CD14-positive monocyte (primary cell): ENCODE measurements around the gene FAM83G. TPM values are rescaled to one million over a fixed set of nuclear protein-coding genes. Genes with fewer than 3 reads are reported as not detected.

Source experiments
- DNase-seq, 3 donors: peaks; one replicate each; pipeline ENCODE4 v3.0.0-alpha.2; 2011 to 2022
- H2AFZ ChIP-seq: 2 replicates; pipeline ENCODE4 v1.6.0; 2012; ENCODE audit warnings: mild to moderate bottlenecking, low read depth, low read length, inconsistent platforms; ENCODE audit not compliant: insufficient read depth, poor library complexity, severe bottlenecking
- H3K27ac ChIP-seq, 2 donors: 1 replicate in 1 of 2; 2 replicates in 1 of 2; pipeline ENCODE4 v1.5.1; 2012 to 2013; ENCODE audit warnings: low read length in 2 of 2, control low read depth in 1 of 2, inconsistent platforms in 1 of 2, low read depth in 1 of 2, mild to moderate bottlenecking in 1 of 2
- H3K27me3 ChIP-seq, 2 donors: one replicate each; pipeline versions ENCODE4 v1.6.0 to v1.6.1; 2011 to 2013; ENCODE audit warnings: low read length in 2 of 2; ENCODE audit not compliant: control insufficient read depth in 2 of 2, insufficient read depth in 2 of 2
- H3K36me3 ChIP-seq, 2 donors: replicated peaks in 1 of 2; 1 replicate in 1 of 2; 2 replicates in 1 of 2; pipeline versions ENCODE4 v1.5.1 to v1.6.1; 2012 to 2013; ENCODE audit warnings: low read length in 2 of 2, control low read depth in 1 of 2, inconsistent platforms in 1 of 2, mild to moderate bottlenecking in 1 of 2; ENCODE audit not compliant: insufficient read depth in 2 of 2, control insufficient read depth in 1 of 2
- H3K4me1 ChIP-seq, 2 donors: 1 replicate in 1 of 2; 2 replicates in 1 of 2; pipeline versions ENCODE4 v1.5.1 to v1.6.1; 2012 to 2013; ENCODE audit warnings: low read length in 2 of 2, control low read depth in 1 of 2, inconsistent platforms in 1 of 2, mild to moderate bottlenecking in 1 of 2, moderate library complexity in 1 of 2; ENCODE audit not compliant: insufficient read depth in 2 of 2, control insufficient read depth in 1 of 2
- H3K4me2 ChIP-seq: replicated peaks from 2 replicates; pipeline ENCODE3; 2012; ENCODE audit warnings: low read length, moderate library complexity, mild to moderate bottlenecking; ENCODE audit not compliant: poor library complexity, severe bottlenecking; ENCODE audit errors: extremely low read depth
- H3K4me3 ChIP-seq, 3 experiments: fragments of 200-600 bp in 1 of 3; sonication (generic) in 1 of 3; replicated peaks in 1 of 3; 1 replicate in 2 of 3; 2 replicates in 1 of 3; pipeline ENCODE4 v1.5.1; 2011 to 2013; ENCODE audit warnings: low read length in 3 of 3, mild to moderate bottlenecking in 3 of 3, control low read depth in 2 of 3, low read depth in 2 of 3, inconsistent platforms in 1 of 3, moderate library complexity in 1 of 3
- H3K79me2 ChIP-seq: 2 replicates; pipeline ENCODE4 v1.6.0; 2012; ENCODE audit warnings: mild to moderate bottlenecking, control low read depth, inconsistent platforms, low read length, moderate library complexity; ENCODE audit not compliant: insufficient read depth
- H3K9ac ChIP-seq: 2 replicates; pipeline ENCODE4 v1.6.0; 2017; ENCODE audit warnings: low read length, mild to moderate bottlenecking; ENCODE audit not compliant: insufficient read depth, poor library complexity, severe bottlenecking
- H3K9me3 ChIP-seq, 2 donors: replicated peaks in 1 of 2; 1 replicate in 1 of 2; 2 replicates in 1 of 2; pipeline versions ENCODE4 v1.5.1 to v1.6.1; 2012 to 2013; ENCODE audit warnings: low read length in 2 of 2, control low read depth in 1 of 2; ENCODE audit not compliant: control insufficient read depth in 1 of 2, insufficient read depth in 1 of 2
- H4K20me1 ChIP-seq: 2 replicates; pipeline ENCODE4 v1.6.0; 2012; ENCODE audit warnings: mild to moderate bottlenecking, low read length, control low read depth, moderate library complexity; ENCODE audit not compliant: insufficient read depth
- H3K27ac Mint-ChIP-seq, 7 donors: one replicate each; pipeline ENCODE4 v1.8.0; 2020; ENCODE audit warnings: mild to moderate bottlenecking in 7 of 7, mixed read lengths in 7 of 7, moderate library complexity in 6 of 7, inconsistent platforms in 2 of 7
- H3K27me3 Mint-ChIP-seq, 3 donors: one replicate each; pipeline ENCODE4 v1.8.0; 2021 to 2022; ENCODE audit warnings: low read depth in 3 of 3, mild to moderate bottlenecking in 3 of 3, mixed read lengths in 3 of 3, moderate library complexity in 3 of 3, inconsistent platforms in 1 of 3
- H3K36me3 Mint-ChIP-seq, 2 donors: one replicate each; pipeline ENCODE4 v1.8.0; 2020; ENCODE audit warnings: mixed read lengths in 2 of 2, inconsistent platforms in 1 of 2, mild to moderate bottlenecking in 1 of 2
- H3K4me1 Mint-ChIP-seq: one replicate; pipeline ENCODE4 v1.8.0; 2020; ENCODE audit warnings: mild to moderate bottlenecking, mixed read lengths
- H3K4me3 Mint-ChIP-seq, 2 donors: one replicate each; pipeline ENCODE4 v1.8.0; 2020; ENCODE audit warnings: mild to moderate bottlenecking in 2 of 2, mixed read lengths in 2 of 2, moderate library complexity in 1 of 2
- H3K9me3 Mint-ChIP-seq, 7 donors: one replicate each; pipeline ENCODE4 v1.8.0; 2020 to 2022; ENCODE audit warnings: mixed read lengths in 7 of 7, mild to moderate bottlenecking in 6 of 7, moderate library complexity in 6 of 7, inconsistent platforms in 2 of 7
- CTCF ChIP-seq: fragments of 200-600 bp; IDR thresholded peaks from one replicate; pipeline ENCODE4 v1.8.0; 2022; ENCODE audit warnings: antibody characterized with exemption, mild to moderate bottlenecking
- WGBS: methylation state at CpG from one replicate; pipeline ENCODE4 v1.1.5; 2013; ENCODE audit warnings: missing lambda C conversion rate; ENCODE audit not compliant: insufficient coverage; 5-methylcytosine and 5-hydroxymethylcytosine counted together
- intact Hi-C, 2 donors: fragments of 100-400 bp; cut with micrococcal nuclease; formaldehyde crosslinking; loops; one replicate each; pipeline versions ENCODE4 v1.15.0 to v1.15.1; 2023
- polyA plus RNA-seq, 3 donors: library from polyadenylated mRNA; depleted of rRNA in 1 of 3; unstranded in 2 of 3; stranded (reverse) in 1 of 3; fragments of 300-500 nt in 2 of 3; fragments of >200 nt in 1 of 3; fragmentation: Illumina TruSeq in 2 of 3; gene quantifications; 1 replicate in 2 of 3; 2 replicates in 1 of 3; pipeline ENCODE4 v1.2.3, GENCODE V29; 2012 to 2021

Gene FAM83G
- polyA plus RNA-seq, 3 donors: 0.04 to 0.17 (median 0.08) TPM

GRCh38 chr17:18959845-18960240, 44.7 kb downstream of the FAM83G start:
- Histone ChIP-seq H3K79me2 (no peaks in the 10 kb centered on the region), H3K27me3 (no peaks in the 10 kb centered on the region), H4K20me1 (no peaks in the 10 kb centered on the region), H3K4me3 (no peak overlapping the region), H3K9ac (no peak overlapping the region), H2AFZ (no peak overlapping the region), H3K4me1 (no peaks in the 10 kb centered on the region), H3K4me2 (no peak overlapping the region), H3K9me3 (no peaks in the 10 kb centered on the region), H3K27ac (no peak overlapping the region), H3K36me3 (no peaks in the 10 kb centered on the region)
- DNase-seq: peak in 1 of 3 donors; percentile 2
- no peak for TF ChIP-seq CTCF
- Mint-ChIP-seq H3K36me3 (no peaks in the 10 kb centered on the region), H3K9me3 (no peaks in the 10 kb centered on the region), H3K4me1 (peaks cover 4% of the 10 kb centered on the region), H3K4me3 (no peak overlapping the region), H3K27me3 (peaks cover 2 to 5% (median 4%) of the 10 kb centered on the region in 3 donors), H3K27ac (no peak overlapping the region)
- intact Hi-C loops: loop anchor here in 1 of 2 donors (10.0 kb wide), 1 partner anchor 45 kb away; the partner anchor contains the start of gene FAM83G
- WGBS: 94% methylated on average over 5 of the region's 5 CpGs

DNA sequence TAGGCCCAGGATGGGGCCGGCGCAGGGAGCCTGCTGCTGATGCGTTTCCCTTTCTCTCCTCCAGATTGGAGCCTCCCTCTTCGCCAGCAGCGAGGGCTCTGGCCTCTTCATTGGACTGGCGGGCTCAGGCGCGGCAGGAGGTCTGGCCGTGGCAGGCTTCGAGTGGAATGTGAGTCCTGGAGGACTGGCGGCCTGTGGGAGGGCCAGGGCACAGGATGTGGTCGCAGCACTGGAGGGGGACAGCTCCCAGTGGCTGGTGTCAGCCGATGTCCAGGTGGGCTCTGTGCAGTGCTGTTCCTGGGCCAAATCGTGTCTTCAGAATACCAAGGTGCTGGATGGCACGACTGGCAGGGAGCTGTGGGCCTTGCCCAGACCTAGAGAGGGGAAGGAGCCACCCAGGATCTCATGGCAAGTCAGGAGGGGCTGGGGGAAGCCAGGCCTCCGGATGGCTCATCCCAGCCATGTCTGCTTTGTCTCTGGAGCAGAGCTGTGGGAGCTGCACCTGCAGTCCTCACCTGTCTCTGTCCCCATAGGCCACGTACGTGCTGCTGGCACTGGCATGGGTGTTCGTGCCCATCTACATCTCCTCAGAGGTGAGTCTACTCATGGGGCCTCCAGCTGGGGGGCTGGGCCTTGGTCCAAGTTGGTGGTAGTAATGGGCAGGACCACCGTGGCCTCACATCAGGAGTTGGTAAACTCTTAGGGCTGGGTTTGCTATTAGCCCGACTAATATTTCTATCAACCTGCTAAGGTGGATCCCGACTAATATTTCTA, 45.3 kb downstream of the FAM83G start:
- Histone ChIP-seq H3K4me1 (no peaks in the 10 kb centered on the region), H3K36me3 (no peaks in the 10 kb centered on the region), H3K9me3 (no peaks in the 10 kb centered on the region), H4K20me1 (no peaks in the 10 kb centered on the region), H3K4me2 (no peak overlapping the region), H3K4me3 (no peak overlapping the region), H2AFZ (no peak overlapping the region), H3K27me3 (no peaks in the 10 kb centered on the region), H3K9ac (no peak overlapping the region), H3K27ac (no peak overlapping the region), H3K79me2 (no peaks in the 10 kb centered on the region)
- H3K4me3 Mint-ChIP-seq: no peak overlapping the region
- H3K27ac Mint-ChIP-seq: no peak overlapping the region
- H3K4me1 Mint-ChIP-seq: peaks cover 4% of the 10 kb centered on the region
- DNase-seq: peak in 1 of 3 donors; percentile 3
- intact Hi-C loops: loop anchor here in 1 of 2 donors (10.0 kb wide), 1 partner anchor 46 kb away; the partner anchor contains the start of gene FAM83G
- no peaks in the 10 kb centered on the region for H3K36me3 Mint-ChIP-seq
- peaks cover 1 to 5% (median 2%) of the 10 kb centered on the region in 3 donors for H3K27me3 Mint-ChIP-seq
- no peak for TF ChIP-seq CTCF
- no peaks in the 10 kb centered on the region for H3K9me3 Mint-ChIP-seq
- 88% methylated on average over 16 of the region's 22 CpGs for WGBS
